Glomerular endothelial cell (primary cell): ENCODE measurements around the gene P2RX7. TPM values are rescaled to one million over a fixed set of nuclear protein-coding genes. Genes with fewer than 3 reads are reported as not detected.
"Not testable (repeated sequence)": the region's sequence is repeated elsewhere in the genome, so short reads cannot be mapped to it uniquely, and the experiment has no call there.

Experiments
- DNase-seq: peaks from one replicate; pipeline ENCODE4 v3.0.0-alpha.2; 2011; ENCODE audit warnings: low read depth, low spot score; ENCODE audit errors: extremely low read depth
- total RNA-seq: library from RNA; depleted of rRNA; stranded (reverse); fragments of >200 nt; gene quantifications from 2 replicates; pipeline ENCODE4 v1.2.3, GENCODE V29; 2015

The P2RX7 gene
- total RNA-seq, 1 donor from 2014 or later: 2.6 TPM

DNA sequence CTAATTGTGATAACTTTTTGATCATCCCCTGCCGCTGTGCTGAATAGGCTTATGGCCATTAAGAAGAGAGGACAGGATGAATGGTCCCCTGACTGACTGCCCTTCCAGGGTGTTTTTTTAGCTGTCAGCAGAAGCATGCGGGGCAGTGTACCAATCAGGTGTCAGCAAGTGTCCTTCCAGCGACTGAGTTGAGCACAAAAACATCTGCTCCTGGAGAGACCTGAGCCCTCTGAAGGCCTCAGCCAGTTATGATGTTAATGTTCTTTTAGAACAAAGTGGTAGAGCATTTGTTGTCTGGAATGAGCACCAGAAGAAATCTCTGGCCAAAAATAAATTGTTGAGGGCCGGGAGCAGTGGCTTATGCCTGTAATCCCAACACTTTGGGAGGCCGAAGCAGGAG is 37.5 kb downstream of the P2RX7 start:
- DNase-seq: no peak

DNA sequence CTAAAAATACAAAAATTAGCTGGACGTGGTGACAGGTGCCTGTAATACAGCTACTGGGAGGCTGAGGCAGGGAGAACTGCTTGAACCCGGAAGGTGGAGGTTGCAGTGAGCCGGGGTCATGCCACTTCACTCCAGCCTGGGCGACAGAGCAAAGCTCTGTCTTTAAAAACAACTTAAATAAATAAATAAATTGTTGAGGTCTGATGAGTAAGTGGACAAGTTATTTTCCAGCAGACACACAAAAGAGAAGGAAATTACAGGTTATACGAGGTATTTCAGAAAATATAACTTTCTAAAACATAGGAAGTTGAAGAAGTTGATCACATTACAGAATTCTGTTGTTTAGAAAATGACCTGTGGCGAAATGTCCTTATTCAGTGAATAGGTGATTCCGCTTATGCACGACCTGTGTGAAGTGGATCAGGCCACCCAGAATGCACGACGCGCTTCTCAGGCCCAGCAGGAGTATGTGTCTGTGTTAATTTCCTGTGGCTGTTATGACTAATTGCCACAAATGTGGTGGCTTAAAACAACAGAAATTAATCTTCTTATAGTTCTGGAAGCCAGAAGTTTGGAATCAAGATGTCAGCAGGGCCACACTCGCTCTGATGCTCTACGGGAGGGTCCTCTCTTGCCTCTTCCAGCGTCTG is 38.1 kb downstream of the P2RX7 start:
- DNase-seq: no peak

DNA sequence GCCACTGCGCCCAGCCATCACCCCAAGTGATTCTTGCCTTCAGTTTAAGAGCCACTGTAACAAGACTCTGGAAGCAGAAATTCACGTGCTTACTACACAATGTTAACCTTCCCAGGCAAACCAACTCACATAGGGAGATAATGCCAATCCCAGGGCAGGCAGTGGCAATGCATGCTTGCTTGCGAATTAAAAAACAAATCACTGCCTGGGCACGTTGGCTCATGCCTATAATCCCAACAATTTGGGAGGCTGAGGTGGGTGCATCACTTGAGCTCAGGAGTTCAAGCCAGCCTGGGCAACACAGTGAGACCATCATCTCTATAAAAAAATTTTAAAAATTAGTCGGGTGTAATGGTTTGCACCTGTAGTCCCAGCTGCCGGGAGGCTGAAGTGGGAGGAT is 39.5 kb downstream of the P2RX7 start:
- no peak for DNase-seq

DNA sequence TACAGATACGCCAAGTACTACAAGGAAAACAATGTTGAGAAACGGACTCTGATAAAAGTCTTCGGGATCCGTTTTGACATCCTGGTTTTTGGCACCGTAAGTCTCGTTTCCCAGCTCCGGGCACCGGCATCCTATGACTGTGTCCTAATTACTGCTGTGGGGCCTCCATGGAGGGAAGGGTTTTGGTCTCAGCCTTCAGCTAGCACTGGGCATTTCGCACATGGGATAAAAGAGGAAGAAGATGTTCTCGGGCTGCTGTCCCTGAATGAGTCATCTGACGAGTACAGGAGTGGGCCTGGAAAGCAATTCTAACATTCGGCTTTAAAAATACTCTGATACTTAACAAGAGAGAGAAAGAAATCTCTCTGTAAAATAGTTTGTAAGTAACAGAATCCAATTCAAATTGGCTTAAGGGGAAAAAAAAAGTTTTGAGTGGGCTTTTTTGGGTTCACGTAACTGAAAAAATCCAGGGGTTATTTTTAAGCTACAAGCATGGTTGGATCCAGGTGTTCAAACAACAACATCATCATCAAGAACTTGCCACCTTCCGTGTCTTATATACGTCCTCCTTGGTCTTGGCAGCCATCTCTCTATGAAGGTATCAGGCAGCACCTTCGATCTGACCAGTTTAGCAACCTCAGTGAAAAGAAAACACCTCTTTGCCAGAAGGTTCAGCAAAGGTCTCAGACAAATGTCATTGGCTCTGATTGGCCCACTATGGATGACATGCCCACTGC is 42.9 kb downstream of the P2RX7 start:
- no peak for DNase-seq

DNA sequence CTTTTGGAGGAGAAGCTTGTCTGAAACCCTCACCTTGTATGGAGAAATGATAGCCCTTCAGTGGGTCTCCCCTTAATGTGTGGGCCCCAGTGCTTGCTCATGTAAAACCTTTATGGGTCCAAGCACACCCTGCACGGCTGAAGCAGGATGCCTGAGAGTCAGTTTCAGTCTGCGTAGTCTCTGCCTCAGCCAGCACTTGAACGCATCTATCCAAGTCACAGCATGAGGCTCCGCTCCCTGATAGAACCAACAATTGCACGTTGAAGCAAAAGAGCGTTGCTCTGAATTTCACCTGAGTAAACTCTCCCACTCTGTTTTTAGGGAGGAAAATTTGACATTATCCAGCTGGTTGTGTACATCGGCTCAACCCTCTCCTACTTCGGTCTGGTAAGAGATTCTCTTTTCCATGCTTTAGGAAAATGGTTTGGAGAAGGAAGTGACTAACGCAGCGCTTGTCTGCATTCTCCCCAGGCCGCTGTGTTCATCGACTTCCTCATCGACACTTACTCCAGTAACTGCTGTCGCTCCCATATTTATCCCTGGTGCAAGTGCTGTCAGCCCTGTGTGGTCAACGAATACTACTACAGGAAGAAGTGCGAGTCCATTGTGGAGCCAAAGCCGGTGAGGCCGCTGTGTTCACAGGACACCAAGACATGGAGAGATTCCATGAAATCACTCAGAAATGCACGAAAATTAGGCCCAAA is 44.3 kb downstream of the P2RX7 start:
- DNase-seq: no peak

DNA sequence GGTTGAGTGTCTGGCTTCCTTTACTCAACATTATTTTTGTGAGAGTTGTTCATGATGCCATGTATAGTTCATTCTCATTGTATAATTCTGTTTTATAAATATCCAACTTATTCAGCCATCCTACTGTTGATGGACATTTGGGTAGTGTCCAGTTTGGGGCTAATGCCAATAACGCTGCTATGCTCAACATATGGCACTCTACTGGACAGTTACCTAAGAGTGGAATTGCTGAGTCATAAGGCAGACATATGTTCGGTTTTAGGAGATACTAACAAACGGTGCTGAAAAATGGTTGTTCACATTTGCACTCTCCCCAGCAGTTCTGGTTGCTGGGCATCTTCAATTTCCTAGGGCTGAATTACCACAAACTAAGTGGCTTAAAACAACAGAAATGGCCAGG is 48.5 kb downstream of the P2RX7 start:
- no peak for DNase-seq

DNA sequence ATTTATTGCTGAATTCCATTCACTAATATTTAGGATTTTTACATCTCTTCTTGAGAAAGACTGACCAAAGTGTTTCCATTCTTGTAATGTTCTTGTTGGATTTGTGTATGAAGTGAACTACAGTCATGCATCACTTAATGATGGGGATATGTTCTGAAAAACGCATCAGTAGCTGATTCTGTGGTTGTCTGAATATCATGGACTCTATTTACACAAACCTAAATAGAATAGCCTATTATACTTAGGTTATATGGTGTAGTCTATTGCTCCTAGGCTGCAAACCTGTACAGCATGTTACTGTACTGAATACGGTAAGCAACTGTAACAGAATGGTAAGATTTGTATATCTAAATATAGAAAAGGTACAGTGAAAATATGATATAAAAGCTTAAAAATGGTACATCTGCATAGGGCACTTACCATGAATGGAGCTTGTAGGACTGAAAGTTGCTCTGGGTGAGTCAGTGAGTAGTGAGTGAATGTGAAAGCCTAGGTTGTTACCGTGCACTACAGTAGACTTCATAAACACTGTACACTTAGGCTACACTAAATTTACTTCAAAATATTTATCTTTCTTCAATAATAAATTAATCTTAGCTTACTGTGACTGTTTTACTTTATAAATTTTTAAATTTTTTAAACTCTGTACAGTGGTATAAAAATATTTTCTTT is 49.7 kb downstream of the P2RX7 start:
- DNase-seq: no peak

DNA sequence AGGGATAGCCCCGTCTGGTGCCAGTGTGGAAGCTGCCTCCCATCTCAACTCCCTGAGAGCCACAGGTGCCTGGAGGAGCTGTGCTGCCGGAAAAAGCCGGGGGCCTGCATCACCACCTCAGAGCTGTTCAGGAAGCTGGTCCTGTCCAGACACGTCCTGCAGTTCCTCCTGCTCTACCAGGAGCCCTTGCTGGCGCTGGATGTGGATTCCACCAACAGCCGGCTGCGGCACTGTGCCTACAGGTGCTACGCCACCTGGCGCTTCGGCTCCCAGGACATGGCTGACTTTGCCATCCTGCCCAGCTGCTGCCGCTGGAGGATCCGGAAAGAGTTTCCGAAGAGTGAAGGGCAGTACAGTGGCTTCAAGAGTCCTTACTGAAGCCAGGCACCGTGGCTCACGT is 51.7 kb downstream of the P2RX7 start:
- DNase-seq: no peak

DNA sequence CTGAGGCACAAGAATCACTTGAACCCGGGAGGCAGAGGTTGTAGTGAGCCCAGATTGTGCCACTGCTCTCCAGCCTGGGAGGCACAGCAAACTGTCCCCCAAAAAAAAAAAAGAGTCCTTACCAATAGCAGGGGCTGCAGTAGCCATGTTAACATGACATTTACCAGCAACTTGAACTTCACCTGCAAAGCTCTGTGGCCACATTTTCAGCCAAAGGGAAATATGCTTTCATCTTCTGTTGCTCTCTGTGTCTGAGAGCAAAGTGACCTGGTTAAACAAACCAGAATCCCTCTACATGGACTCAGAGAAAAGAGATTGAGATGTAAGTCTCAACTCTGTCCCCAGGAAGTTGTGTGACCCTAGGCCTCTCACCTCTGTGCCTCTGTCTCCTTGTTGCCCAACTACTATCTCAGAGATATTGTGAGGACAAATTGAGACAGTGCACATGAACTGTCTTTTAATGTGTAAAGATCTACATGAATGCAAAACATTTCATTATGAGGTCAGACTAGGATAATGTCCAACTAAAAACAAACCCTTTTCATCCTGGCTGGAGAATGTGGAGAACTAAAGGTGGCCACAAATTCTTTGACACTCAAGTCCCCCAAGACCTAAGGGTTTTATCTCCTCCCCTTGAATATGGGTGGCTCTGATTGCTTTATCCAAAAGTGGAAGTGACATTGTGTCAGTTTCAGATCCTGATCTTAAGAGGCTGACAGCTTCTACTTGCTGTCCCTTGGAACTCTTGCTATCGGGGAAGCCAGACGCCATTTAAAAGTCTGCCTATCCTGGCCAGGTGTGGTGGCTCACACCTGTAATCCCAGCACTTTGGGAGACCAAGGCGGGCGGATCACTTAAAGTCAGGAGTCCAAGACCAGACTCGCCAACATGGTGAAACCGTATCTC is 52.6 kb downstream of the P2RX7 start:
- DNase-seq: no peak

DNA sequence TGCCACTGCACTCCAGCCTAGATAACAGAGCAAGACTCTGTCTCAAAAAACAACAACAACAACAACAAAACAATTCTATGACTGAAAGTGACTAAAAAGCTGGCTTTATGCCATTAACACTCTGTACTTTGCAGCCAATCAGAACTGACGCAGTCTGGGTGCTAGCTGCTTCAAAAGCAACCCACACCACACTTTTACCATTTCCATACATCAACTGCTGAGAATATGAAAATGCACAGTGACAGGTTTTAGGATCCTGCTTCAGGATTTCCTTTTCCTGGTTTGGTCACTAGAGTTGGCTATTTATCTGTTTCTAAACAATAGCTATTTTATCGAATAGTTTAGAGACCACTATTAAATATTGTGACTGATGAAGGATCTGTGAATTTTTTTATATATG is 54.1 kb downstream of the P2RX7 start:
- no peak for DNase-seq

DNA sequence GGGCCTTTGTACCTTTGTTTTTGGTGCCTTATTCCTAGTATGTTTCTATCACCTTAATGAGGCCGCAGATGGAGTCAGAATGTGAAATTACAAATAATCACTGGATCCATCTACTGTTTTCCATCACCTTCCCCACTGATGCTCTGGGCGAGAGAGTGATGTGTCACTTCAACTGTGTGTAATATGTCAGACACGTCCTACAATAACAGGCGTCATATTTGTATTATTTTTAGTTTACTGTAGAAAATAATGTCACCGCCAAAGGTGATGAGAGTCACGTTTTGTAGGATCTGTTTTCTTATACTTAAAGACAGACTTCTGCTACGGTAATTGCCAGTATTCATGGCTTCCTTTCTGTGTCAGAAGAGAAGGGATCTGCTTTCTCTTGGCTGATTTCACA is 54.8 kb downstream of the P2RX7 start:
- DNase-seq: no peak

DNA sequence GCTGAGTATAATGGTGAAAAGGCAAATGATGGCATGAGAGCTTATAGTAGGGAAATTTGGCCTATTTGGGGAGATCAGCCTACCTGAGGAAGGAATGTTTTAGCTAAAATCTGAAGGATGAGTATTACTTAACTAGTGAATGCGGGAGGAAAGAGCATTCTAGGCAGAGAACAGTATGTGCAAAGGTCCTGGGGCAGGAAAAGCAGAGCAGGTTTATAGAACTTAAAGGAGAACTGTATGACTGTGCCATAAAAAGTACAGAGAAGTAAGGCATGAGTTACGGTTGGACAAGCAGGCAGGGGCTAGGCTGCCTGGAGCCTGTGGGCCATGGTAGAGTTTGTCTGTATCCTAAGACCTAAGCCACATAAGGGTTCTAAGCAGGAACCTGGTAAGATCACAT is 55.6 kb downstream of the P2RX7 start:
- no peak for DNase-seq

DNA sequence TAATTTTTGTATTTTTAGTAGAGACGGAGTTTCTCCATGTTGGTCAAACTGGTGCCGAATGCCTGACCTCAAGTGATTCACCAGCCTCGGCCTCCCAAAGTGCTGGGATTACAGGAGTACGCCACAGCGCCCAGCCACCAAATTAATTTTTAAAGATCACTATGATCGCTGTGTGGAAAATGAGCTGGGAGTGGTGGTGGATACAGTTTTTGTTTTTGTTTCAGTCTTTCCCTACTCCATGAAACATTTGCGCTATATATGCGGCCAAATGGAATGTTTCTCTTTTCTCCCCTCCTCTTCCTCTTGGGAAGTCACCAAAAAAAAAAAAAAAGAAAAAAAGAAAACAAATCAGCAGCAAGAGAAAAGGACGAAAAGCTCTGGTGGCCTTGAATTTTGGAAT is 56.5 kb downstream of the P2RX7 start:
- DNase-seq: no peak

DNA sequence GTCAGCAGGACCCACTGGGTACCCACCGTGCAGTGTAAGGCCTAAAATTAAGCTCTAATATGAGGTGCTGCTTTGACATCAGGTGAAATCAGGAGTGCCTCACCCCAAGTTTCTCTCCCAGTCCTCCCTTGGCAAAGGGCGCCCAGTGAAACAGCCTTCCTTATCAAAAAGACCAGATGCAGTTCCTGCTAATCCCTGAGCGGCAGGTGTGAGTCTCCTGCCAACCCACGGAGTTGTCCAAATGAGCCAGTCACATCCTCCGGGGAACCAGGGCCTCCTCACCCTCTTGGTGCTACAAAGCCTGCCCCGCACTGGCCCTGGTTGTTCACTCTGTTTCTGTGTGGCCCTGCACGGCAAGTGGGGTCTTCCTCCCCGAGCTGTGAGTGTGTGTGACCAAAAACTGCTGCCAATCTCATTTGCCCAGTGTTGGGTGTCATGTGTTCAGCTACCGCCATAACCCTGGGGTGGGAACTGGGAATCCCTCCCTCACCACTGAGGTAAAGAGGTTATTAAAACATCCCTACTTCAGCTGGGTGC is 57.0 kb downstream of the P2RX7 start:
- no peak for DNase-seq

DNA sequence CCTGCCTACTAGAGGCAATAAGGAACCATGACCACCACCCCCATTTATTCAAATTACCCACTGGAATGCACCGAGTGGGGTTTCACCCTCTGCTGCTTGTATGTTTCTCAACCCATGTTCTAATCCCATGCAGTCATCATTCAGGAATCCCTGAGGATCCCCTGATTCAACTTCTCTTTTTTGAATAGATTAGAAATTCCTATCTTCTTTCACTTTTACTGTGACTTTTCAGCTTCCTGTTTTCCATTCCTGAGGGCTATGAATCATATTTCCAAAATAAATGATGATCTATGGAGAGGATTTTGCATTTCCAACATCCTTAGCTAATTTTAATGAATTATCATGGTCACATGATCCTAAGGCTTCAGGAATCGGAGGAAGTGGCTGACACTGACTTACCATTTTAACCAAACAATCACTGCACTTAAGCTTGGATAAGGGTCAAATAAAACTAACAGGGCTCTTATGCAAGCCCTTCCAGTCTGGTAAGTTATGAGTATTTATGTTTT is 57.9 kb downstream of the P2RX7 start:
- peak; percentile 66 for DNase-seq

DNA sequence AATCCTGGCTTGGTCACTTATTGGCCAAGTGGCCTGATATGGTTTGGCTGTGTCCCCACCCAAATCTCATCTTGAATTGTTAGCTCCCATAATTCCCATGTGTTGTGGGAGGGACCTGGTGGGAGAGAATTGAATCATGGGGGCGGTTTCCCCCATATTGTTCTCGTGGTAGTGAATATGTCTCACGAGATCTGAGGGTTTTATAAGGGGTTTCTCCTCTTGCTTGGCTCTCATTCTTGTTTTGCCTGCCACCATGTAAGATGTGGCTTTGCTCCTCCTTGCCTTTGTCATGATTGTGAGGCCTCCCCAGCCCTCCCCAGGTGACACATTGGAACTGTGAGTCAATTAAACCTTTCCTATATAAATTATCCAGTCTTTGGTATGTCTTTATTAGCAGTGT is 58.5 kb downstream of the P2RX7 start:
- DNase-seq: no peak

DNA sequence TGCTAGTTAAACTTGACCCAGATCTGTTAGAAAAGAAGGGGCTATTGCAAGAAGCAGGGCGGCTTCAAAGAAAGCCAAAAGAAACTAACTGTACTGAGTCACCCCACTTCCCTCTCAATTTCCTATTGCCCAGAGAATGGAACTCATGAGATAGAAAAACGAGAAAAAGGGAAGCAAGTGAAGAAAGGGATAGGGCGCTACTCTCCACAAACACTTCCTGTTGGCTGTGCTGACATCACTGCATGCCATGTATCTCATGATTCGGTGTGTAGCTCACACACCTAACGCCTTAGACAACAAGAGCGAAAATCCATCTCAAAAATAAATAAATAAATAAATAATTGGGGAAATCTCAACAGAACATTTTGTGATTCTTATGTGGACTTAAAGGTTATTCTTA is 64.2 kb downstream of the P2RX7 start:
- DNase-seq: no peak

DNA sequence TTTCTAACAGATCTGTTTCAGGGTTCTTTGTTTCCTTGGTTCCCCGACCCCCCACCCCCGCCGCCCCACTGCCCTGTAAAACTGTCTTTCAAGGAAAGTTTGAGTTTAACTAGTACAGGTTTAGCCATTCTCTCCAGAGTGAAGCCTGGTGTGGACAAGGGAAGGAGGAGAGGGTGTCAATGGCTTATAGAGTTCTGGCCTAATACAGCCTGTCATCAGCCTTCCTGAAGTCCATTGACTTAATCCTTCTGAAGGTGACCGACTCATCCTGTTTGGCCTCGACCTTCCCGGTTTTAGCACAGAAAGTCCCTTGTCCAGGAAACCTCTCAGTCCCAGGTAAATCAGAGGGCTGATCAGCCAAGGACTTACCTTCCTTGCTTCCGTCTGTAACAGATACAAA is 66.3 kb downstream of the P2RX7 start:
- DNase-seq: no peak

DNA sequence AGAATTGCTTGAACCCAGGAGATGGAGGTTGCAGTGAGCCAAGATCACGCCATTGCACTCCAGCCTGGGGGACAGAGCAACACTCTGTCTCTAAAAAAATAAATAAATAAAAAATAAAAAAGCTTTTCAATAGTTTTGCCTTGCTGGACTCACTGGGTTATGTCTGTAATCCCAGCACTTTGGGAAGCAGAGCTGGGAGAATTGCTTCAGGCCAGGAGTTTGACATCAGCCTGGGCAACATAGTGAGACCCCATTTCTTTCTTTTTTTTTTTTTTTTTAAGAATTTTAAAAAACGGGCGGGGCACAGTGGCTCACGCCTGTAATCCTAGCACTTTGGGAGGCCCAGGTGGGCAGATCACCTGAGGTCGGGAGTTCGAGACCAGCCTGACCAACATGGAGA is 68.5 kb downstream of the P2RX7 start:
- DNase-seq: not testable (repeated sequence)
